Measurements from ENCODE around the gene PNMA8B. TPM values are rescaled to one million over a fixed set of nuclear protein-coding genes. Genes with fewer than 3 reads are reported as not detected.

Gene PNMA8B
- total and polyA plus RNA-seq, 8 donors: 1.4 to 5.2 (median 3.9) TPM

- no peaks in the 10 kb centered on the region for H3K36me3 ChIP-seq
- peak; percentile 70 to 87 (median 82) for DNase-seq
- H3K9me3 ChIP-seq: no peaks in the 10 kb centered on the region
- peaks cover 12 to 15% of the 10 kb centered on the region in 2 donors for H3K4me1 ChIP-seq
- H3K27me3 ChIP-seq: peaks cover 26 to 73% of the 10 kb centered on the region in 2 donors
- H3K27ac ChIP-seq: no peak overlapping the region
- H3K4me3 ChIP-seq: no peak overlapping the region
- peak; percentile 85 for ATAC-seq
- TF ChIP-seq, protein P1, sequence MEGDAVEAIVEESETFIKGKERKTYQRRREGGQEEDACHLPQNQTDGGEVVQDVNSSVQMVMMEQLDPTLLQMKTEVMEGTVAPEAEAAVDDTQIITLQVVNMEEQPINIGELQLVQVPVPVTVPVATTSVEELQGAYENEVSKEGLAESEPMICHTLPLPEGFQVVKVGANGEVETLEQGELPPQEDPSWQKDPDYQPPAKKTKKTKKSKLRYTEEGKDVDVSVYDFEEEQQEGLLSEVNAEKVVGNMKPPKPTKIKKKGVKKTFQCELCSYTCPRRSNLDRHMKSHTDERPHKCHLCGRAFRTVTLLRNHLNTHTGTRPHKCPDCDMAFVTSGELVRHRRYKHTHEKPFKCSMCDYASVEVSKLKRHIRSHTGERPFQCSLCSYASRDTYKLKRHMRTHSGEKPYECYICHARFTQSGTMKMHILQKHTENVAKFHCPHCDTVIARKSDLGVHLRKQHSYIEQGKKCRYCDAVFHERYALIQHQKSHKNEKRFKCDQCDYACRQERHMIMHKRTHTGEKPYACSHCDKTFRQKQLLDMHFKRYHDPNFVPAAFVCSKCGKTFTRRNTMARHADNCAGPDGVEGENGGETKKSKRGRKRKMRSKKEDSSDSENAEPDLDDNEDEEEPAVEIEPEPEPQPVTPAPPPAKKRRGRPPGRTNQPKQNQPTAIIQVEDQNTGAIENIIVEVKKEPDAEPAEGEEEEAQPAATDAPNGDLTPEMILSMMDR (IDR thresholded peaks at IDR 0.05): peak; percentile 87 to 91
- intact Hi-C loops (cut with DNase I): loop anchor here in 1 of 2 donors (5.0 to 10.0 kb wide), 2 partner anchors 86 to 203 kb away; no protein-coding TSS in a partner anchor
Measured at GRCh38 chr19:46487802-46488445, 7.7 kb downstream of the PNMA8B start.

- H3K27me3 ChIP-seq: peaks cover 26 to 68% of the 10 kb centered on the region in 2 donors
- TF ChIP-seq, protein P1 (IDR thresholded peaks at IDR 0.05): no peak
- no peak overlapping the region for H3K4me3 ChIP-seq
- peaks cover 12 to 14% of the 10 kb centered on the region in 2 donors for H3K4me1 ChIP-seq
- DNase-seq (peak in 1 of 4 donors; percentile 47), ATAC-seq (peak; percentile 9)
- H3K27ac ChIP-seq: no peak overlapping the region
- H3K36me3 ChIP-seq: no peaks in the 10 kb centered on the region
- intact Hi-C loops (cut with DNase I): loop anchor here in 1 of 2 donors (5.0 to 10.0 kb wide), 2 partner anchors 85 to 202 kb away; no protein-coding TSS in a partner anchor
- no peaks in the 10 kb centered on the region for H3K9me3 ChIP-seq
Measured at GRCh38 chr19:46487178-46487801, 8.4 kb downstream of the PNMA8B start.

GRCh38 chr19:46486358-46486757, 9.3 kb downstream of the PNMA8B start:
- ATAC-seq: no peak
- H3K4me1 ChIP-seq: peaks cover 12 to 14% of the 10 kb centered on the region in 2 donors
- no peaks in the 10 kb centered on the region for H3K36me3 ChIP-seq
- H3K4me3 ChIP-seq: no peak overlapping the region
- DNase-seq: no peak
- intact Hi-C loops (cut with DNase I): loop anchor here in 1 of 2 donors (5.0 to 10.0 kb wide), 2 partner anchors 84 to 202 kb away; no protein-coding TSS in a partner anchor
- H3K9me3 ChIP-seq: no peaks in the 10 kb centered on the region
- H3K27me3 ChIP-seq: peaks cover 26 to 68% of the 10 kb centered on the region in 2 donors
- H3K27ac ChIP-seq: no peak overlapping the region
- TF ChIP-seq, protein P1 (IDR thresholded peaks at IDR 0.05): no peak

- H3K4me1 ChIP-seq: peaks cover 5 to 8% of the 10 kb centered on the region in 2 donors
Measured at GRCh38 chr19:46484656-46485055, 11.0 kb downstream of the PNMA8B start.

More at GRCh38 chr19:46484656-46485055, 11.0 kb downstream of the PNMA8B start:
- no peaks in the 10 kb centered on the region for H3K9me3 ChIP-seq
- H3K27ac ChIP-seq: no peak overlapping the region
- intact Hi-C loops (cut with DNase I): loop anchor here in 1 of 2 donors (5.0 to 10.0 kb wide), 2 partner anchors 82 to 200 kb away; no protein-coding TSS in a partner anchor
- peaks cover 22 to 66% of the 10 kb centered on the region in 2 donors for H3K27me3 ChIP-seq
- H3K4me3 ChIP-seq: no peak overlapping the region
- TF ChIP-seq, protein P1 (IDR thresholded peaks at IDR 0.05): no peak
- DNase-seq: no peak
- no peak for ATAC-seq
- no peaks in the 10 kb centered on the region for H3K36me3 ChIP-seq
